ENCODE data around the gene FBXW7. TPM values are rescaled to one million over a fixed set of nuclear protein-coding genes. Genes with fewer than 3 reads are reported as not detected.

The FBXW7 gene
- total and polyA plus RNA-seq, 2 donors = 27.2 to 114 TPM

Other genes starting within 250 kb of the FBXW7 start
- gene TMEM154, start 143.9 kb upstream of the FBXW7 start, total RNA-seq = 5.5 TPM
- 4.1 TPM for gene TMEM154, start 143.9 kb upstream of the FBXW7 start, polyA plus RNA-seq
- 0.66 TPM for gene TIGD4, start 243.6 kb upstream of the FBXW7 start, total RNA-seq
- 0.43 TPM for gene TIGD4, start 243.6 kb upstream of the FBXW7 start, polyA plus RNA-seq
- gene ARFIP1, start 243.9 kb upstream of the FBXW7 start, total RNA-seq = 18.5 TPM
- gene ARFIP1, start 243.9 kb upstream of the FBXW7 start, polyA plus RNA-seq = 26.7 TPM

Data from thymus (tissue), 2 donors.